Neural progenitor cell (in vitro differentiated cells): ENCODE results near the gene CSNK1G3. TPM values are rescaled to one million over a fixed set of nuclear protein-coding genes. Genes with fewer than 3 reads are reported as not detected.

Experiments
- DNase-seq: peaks from one replicate; pipeline ENCODE4 v3.0.0-alpha.2; 2016; ENCODE audit warnings: low spot score
- H2AFZ ChIP-seq: fragments of 200-600 bp; sonication (generic); replicated peaks from 2 replicates; pipeline ENCODE4 v1.6.1; 2016; ENCODE audit warnings: antibody characterized with exemption
- H3F3A ChIP-seq: fragments of 200-600 bp; sonication (generic); 2 replicates; pipeline ENCODE4 v1.6.1; 2016; ENCODE audit warnings: antibody characterized with exemption, low read depth
- H3K27ac ChIP-seq: fragments of 200-600 bp; sonication (generic); 2 replicates; pipeline ENCODE4 v1.5.1; 2016; ENCODE audit warnings: mild to moderate bottlenecking
- H3K27me3 ChIP-seq: fragments of 200-600 bp; sonication (generic); 2 replicates; pipeline ENCODE4 v1.6.1; 2016; ENCODE audit warnings: mild to moderate bottlenecking, moderate library complexity
- H3K36me3 ChIP-seq: fragments of 200-600 bp; sonication (generic); 2 replicates; pipeline ENCODE4 v1.5.1; 2016
- H3K4me1 ChIP-seq: fragments of 200-600 bp; sonication (generic); 2 replicates; pipeline ENCODE4 v1.6.1; 2016; ENCODE audit warnings: mixed run types
- H3K4me2 ChIP-seq: fragments of 200-600 bp; sonication (generic); 2 replicates; pipeline ENCODE4 v1.6.1; 2016
- H3K4me3 ChIP-seq: fragments of 200-600 bp; sonication (generic); 2 replicates; pipeline ENCODE4 v1.5.1; 2016
- H3K79me2 ChIP-seq: fragments of 200-600 bp; sonication (generic); 2 replicates; pipeline ENCODE4 v1.6.1; 2016; ENCODE audit warnings: low read depth
- H3K9ac ChIP-seq: fragments of 200-600 bp; sonication (generic); 2 replicates; pipeline ENCODE4 v1.6.1; 2016
- H3K9me3 ChIP-seq: fragments of 200-600 bp; sonication (generic); 2 replicates; pipeline ENCODE4 v1.5.1; 2016; ENCODE audit warnings: low read depth
- H4K20me1 ChIP-seq: fragments of 200-600 bp; sonication (generic); 2 replicates; pipeline ENCODE4 v1.6.1; 2016; ENCODE audit warnings: low read depth
- H3K27ac Mint-ChIP-seq: 3 replicates; pipeline ENCODE4 v1.8.0; 2021; ENCODE audit warnings: mixed read lengths
- H3K27me3 Mint-ChIP-seq: 2 replicates; pipeline ENCODE4 v1.8.0; 2022; ENCODE audit warnings: low read depth, mild to moderate bottlenecking, inconsistent platforms, moderate library complexity, mixed read lengths; ENCODE audit not compliant: insufficient read depth
- H3K36me3 Mint-ChIP-seq: 3 replicates; pipeline ENCODE4 v1.8.0; 2021; ENCODE audit warnings: mixed read lengths
- H3K4me1 Mint-ChIP-seq: 3 replicates; pipeline ENCODE4 v1.8.0; 2021; ENCODE audit warnings: mixed read lengths
- H3K4me3 Mint-ChIP-seq: 3 replicates; pipeline ENCODE4 v1.8.0; 2021; ENCODE audit warnings: mild to moderate bottlenecking, moderate library complexity, mixed read lengths
- H3K9me3 Mint-ChIP-seq: 3 replicates; pipeline ENCODE4 v1.8.0; 2020; ENCODE audit warnings: mixed read lengths
- CTCF ChIP-seq: fragments of 200-600 bp; sonication (generic); IDR thresholded peaks from 2 replicates; pipeline ENCODE4 v1.5.1; 2017; ENCODE audit warnings: antibody characterized with exemption, mild to moderate bottlenecking
- EZH2 ChIP-seq: fragments of 200-600 bp; sonication (generic); IDR thresholded peaks from 2 replicates; pipeline ENCODE4 v1.6.1; 2017; ENCODE audit warnings: antibody characterized with exemption, mild to moderate bottlenecking, moderate library complexity
- EZH2phosphoT487 ChIP-seq: fragments of 200-600 bp; sonication (generic); IDR thresholded peaks from 2 replicates; pipeline ENCODE4 v1.6.1; 2017; ENCODE audit warnings: antibody characterized with exemption
- total RNA-seq: library from RNA; depleted of rRNA; stranded (reverse); fragments of >200 nt; gene quantifications from 2 replicates; pipeline ENCODE4 v1.2.3, GENCODE V29; 2015; ENCODE audit warnings: low replicate concordance

Gene CSNK1G3
- total RNA-seq, 1 donor from 2014 or later: 96.7 TPM

- no peaks in the 10 kb centered on the region for H3K27me3 ChIP-seq
- H3K4me2 ChIP-seq: no peak overlapping the region
- no peak overlapping the region for H3K9ac ChIP-seq
- H4K20me1 ChIP-seq: no peaks in the 10 kb centered on the region
- no peak overlapping the region for H3K4me3 ChIP-seq
- H3K79me2 ChIP-seq: no peaks in the 10 kb centered on the region
- no peak overlapping the region for H3K27ac ChIP-seq
- no peak overlapping the region for H3K27ac Mint-ChIP-seq
- H3K4me1 Mint-ChIP-seq: no peaks in the 10 kb centered on the region
- peaks cover 9% of the 10 kb centered on the region for H3K36me3 ChIP-seq
- H3K9me3 Mint-ChIP-seq: no peaks in the 10 kb centered on the region
- no peaks in the 10 kb centered on the region for H3K9me3 ChIP-seq
- H3K4me3 Mint-ChIP-seq: no peak overlapping the region
- no peak overlapping the region for H2AFZ ChIP-seq
- H3K27me3 Mint-ChIP-seq: peaks cover 3% of the 10 kb centered on the region
- H3F3A ChIP-seq: peaks cover 15% of the 10 kb centered on the region
- peaks cover 16% of the 10 kb centered on the region for H3K36me3 Mint-ChIP-seq
- TF ChIP-seq EZH2: no peak
- no peak for TF ChIP-seq EZH2phosphoT487
- TF ChIP-seq CTCF: no peak
- DNase-seq: no peak
- no peaks in the 10 kb centered on the region for H3K4me1 ChIP-seq
These were observed 105.6 kb downstream of the CSNK1G3 start for GRCh38 chr5:123617561-123617960.

- peaks cover 5% of the 10 kb centered on the region for H3K36me3 ChIP-seq
- peaks cover 16% of the 10 kb centered on the region for H3F3A ChIP-seq
- H3K27me3 ChIP-seq: no peaks in the 10 kb centered on the region
- no peak overlapping the region for H3K27ac Mint-ChIP-seq
- H4K20me1 ChIP-seq: no peaks in the 10 kb centered on the region
- H3K4me1 Mint-ChIP-seq: no peaks in the 10 kb centered on the region
- peaks cover 43% of the 10 kb centered on the region for H3K9me3 Mint-ChIP-seq
- H3K4me3 ChIP-seq: no peak overlapping the region
- no peak for DNase-seq
- no peak overlapping the region for H2AFZ ChIP-seq
- no peak overlapping the region for H3K4me3 Mint-ChIP-seq
- H3K27me3 Mint-ChIP-seq: peaks cover 2% of the 10 kb centered on the region
- peaks cover 9% of the 10 kb centered on the region for H3K9me3 ChIP-seq
- H3K36me3 Mint-ChIP-seq: peaks cover 7% of the 10 kb centered on the region
- no peak overlapping the region for H3K27ac ChIP-seq
- H3K4me1 ChIP-seq: no peaks in the 10 kb centered on the region
- no peaks in the 10 kb centered on the region for H3K79me2 ChIP-seq
- H3K9ac ChIP-seq: no peak overlapping the region
- no peak overlapping the region for H3K4me2 ChIP-seq
- TF ChIP-seq EZH2 (no peak), EZH2phosphoT487 (no peak), CTCF (no peak)
These were observed 114.1 kb downstream of the CSNK1G3 start for GRCh38 chr5:123626051-123626450.

GRCh38 chr5:123628860-123629544, 117.0 kb downstream of the CSNK1G3 start:
- H3K4me1 ChIP-seq: no peaks in the 10 kb centered on the region
- Mint-ChIP-seq H3K27me3 (peaks cover 2% of the 10 kb centered on the region), H3K36me3 (peaks cover 7% of the 10 kb centered on the region), H3K9me3 (peaks cover 56% of the 10 kb centered on the region), H3K4me1 (no peaks in the 10 kb centered on the region), H3K27ac (no peak overlapping the region), H3K4me3 (no peak overlapping the region)
- no peak overlapping the region for H3K4me2 ChIP-seq
- no peaks in the 10 kb centered on the region for H3K79me2 ChIP-seq
- no peak for DNase-seq
- H2AFZ ChIP-seq: no peak overlapping the region
- H3K27ac ChIP-seq: no peak overlapping the region
- peaks cover 9% of the 10 kb centered on the region for H3K9me3 ChIP-seq
- peaks cover 5% of the 10 kb centered on the region for H3K36me3 ChIP-seq
- TF ChIP-seq EZH2: no peak
- TF ChIP-seq EZH2phosphoT487: no peak
- no peak for TF ChIP-seq CTCF
- no peaks in the 10 kb centered on the region for H4K20me1 ChIP-seq
- no peak overlapping the region for H3K9ac ChIP-seq
- no peak overlapping the region for H3K4me3 ChIP-seq
- no peaks in the 10 kb centered on the region for H3K27me3 ChIP-seq
- no peaks in the 10 kb centered on the region for H3F3A ChIP-seq
